ENCODE results near the gene CENPT. TPM values are rescaled to one million over a fixed set of nuclear protein-coding genes. Genes with fewer than 3 reads are reported as not detected.

CENPT gene
- 19.9 to 28.0 TPM (median 26.0 TPM) in 5 replicates for total RNA-seq (2022; extraction: Qiagen RNA extraction)

GRCh38 chr16:67847064-67847861 is at the start of gene CENPT:
Gene CENPT (minus strand): TSS chr16:67847693. CDS start chr16:67833859, 13,834 bp downstream.

GRCh38 chr16:67892899-67893742 is 45.6 kb upstream of the CENPT start, which contains the start of gene PSKH1:
Gene PSKH1 (plus strand): TSS chr16:67893254. CDS start chr16:67908750, 15,496 bp downstream.

GRCh38 chr16:67884684-67885083 is 37.2 kb upstream of the CENPT start, which contains the start of gene NRN1L:
Gene NRN1L (plus strand): TSS chr16:67884885. CDS start chr16:67884904, 19 bp downstream.

GRCh38 chr16:67872631-67873434 is 25.3 kb upstream of the CENPT start, which contains the start of gene EDC4:
Gene EDC4 (plus strand): TSS chr16:67873052. CDS start chr16:67873262, 210 bp downstream.

GRCh38 chr16:67846320-67847063 is 1.0 kb downstream of the CENPT start, which contains the start of gene NUTF2:
Gene NUTF2 (plus strand): TSS chr16:67846933. CDS start chr16:67865131, 18,198 bp downstream.

GRCh38 chr16:67841816-67842508 is 5.5 kb downstream of the CENPT start, which contains the start of gene THAP11:
Gene THAP11 (plus strand): TSS chr16:67842320. CDS start chr16:67842555, 235 bp downstream.

GRCh38 chr16:67806428-67807147 is 40.9 kb downstream of the CENPT start, which contains the start of the genes RANBP10 and TSNAXIP1:
Gene RANBP10 (minus strand): TSS chr16:67806560. CDS start chr16:67806536, 24 bp downstream.
Gene TSNAXIP1 (plus strand): TSS chr16:67806889. CDS start chr16:67807150, 261 bp downstream.

Other genes with a start within 250 kb of the CENPT start
- gene CARMIL2, start 202.5 kb downstream of the CENPT start, total RNA-seq (2022; extraction: Qiagen RNA extraction) = 1.5 to 2.6 TPM (median 2.0 TPM) in 5 replicates
- 26.7 to 36.7 TPM (median 33.8 TPM) in 5 replicates for gene ACD, start 187.4 kb downstream of the CENPT start, total RNA-seq (2022; extraction: Qiagen RNA extraction)
- gene PARD6A, start 186.7 kb downstream of the CENPT start, total RNA-seq (2022; extraction: Qiagen RNA extraction) = 1.7 to 2.8 TPM (median 2.2 TPM) in 5 replicates
- gene ENKD1, start 180.9 kb downstream of the CENPT start, total RNA-seq (2022; extraction: Qiagen RNA extraction) = 7.4 to 10.9 TPM (median 9.7 TPM) in 5 replicates
- gene C16orf86, start 180.9 kb downstream of the CENPT start, total RNA-seq (2022; extraction: Qiagen RNA extraction) = 0.06 to 0.14 TPM (median 0.10 TPM) in 3 of 5 replicates, not detected in the others
- gene GFOD2, start 128.4 kb downstream of the CENPT start, total RNA-seq (2022; extraction: Qiagen RNA extraction) = 14.3 to 17.7 TPM (median 16.4 TPM) in 5 replicates
- 6.6 to 10.3 TPM (median 9.8 TPM) in 5 replicates for gene RANBP10, start 41.1 kb downstream of the CENPT start, total RNA-seq (2022; extraction: Qiagen RNA extraction)
- gene TSNAXIP1, start 40.8 kb downstream of the CENPT start, total RNA-seq (2022; extraction: Qiagen RNA extraction) = 0.25 to 0.67 TPM (median 0.52 TPM) in 5 replicates
- gene THAP11, start 5.4 kb downstream of the CENPT start, total RNA-seq (2022; extraction: Qiagen RNA extraction) = 26.2 to 39.1 TPM (median 37.6 TPM) in 5 replicates
- gene NUTF2, start 760 bp downstream of the CENPT start, total RNA-seq (2022; extraction: Qiagen RNA extraction) = 240 to 275 TPM (median 248 TPM) in 5 replicates
- gene EDC4, start 25.4 kb upstream of the CENPT start, total RNA-seq (2022; extraction: Qiagen RNA extraction) = 42.2 to 69.2 TPM (median 59.8 TPM) in 5 replicates
- 0.29 to 0.32 TPM in 2 of 5 replicates, not detected in the others for gene NRN1L, start 37.2 kb upstream of the CENPT start, total RNA-seq (2022; extraction: Qiagen RNA extraction)
- 10.6 to 16.1 TPM (median 14.7 TPM) in 5 replicates for gene PSKH1, start 45.6 kb upstream of the CENPT start, total RNA-seq (2022; extraction: Qiagen RNA extraction)
- 0.63 to 2.0 TPM (median 1.5 TPM) in 5 replicates for gene CTRL, start 84.2 kb upstream of the CENPT start, total RNA-seq (2022; extraction: Qiagen RNA extraction)
- gene PSMB10, start 89.2 kb upstream of the CENPT start, total RNA-seq (2022; extraction: Qiagen RNA extraction) = 37.3 to 47.5 TPM (median 39.7 TPM) in 5 replicates
- gene LCAT, start 96.4 kb upstream of the CENPT start, total RNA-seq (2022; extraction: Qiagen RNA extraction) = 5.3 to 11.1 TPM (median 11.0 TPM) in 5 replicates
- 14.8 to 35.2 TPM (median 27.8 TPM) in 5 replicates for gene SLC12A4, start 120.9 kb upstream of the CENPT start, total RNA-seq (2022; extraction: Qiagen RNA extraction)
- gene DPEP3, start 132.8 kb upstream of the CENPT start, total RNA-seq (2022; extraction: Qiagen RNA extraction) = not detected in 5 replicates
- gene DPEP2, start 151.8 kb upstream of the CENPT start, total RNA-seq (2022; extraction: Qiagen RNA extraction) = not detected in 5 replicates
- not detected in 5 replicates for gene DPEP2NB, start 168.2 kb upstream of the CENPT start, total RNA-seq (2022; extraction: Qiagen RNA extraction)
- 17.1 to 18.0 TPM (median 17.3 TPM) in 5 replicates for gene DDX28, start 175.5 kb upstream of the CENPT start, total RNA-seq (2022; extraction: Qiagen RNA extraction)
- gene DUS2, start 175.6 kb upstream of the CENPT start, total RNA-seq (2022; extraction: Qiagen RNA extraction) = 16.3 to 17.5 TPM (median 17.3 TPM) in 5 replicates
- 12.0 to 17.9 TPM (median 16.5 TPM) in 5 replicates for gene NFATC3, start 237.7 kb upstream of the CENPT start, total RNA-seq (2022; extraction: Qiagen RNA extraction)

Measured in A549 treated with dexamethasone at 1 μM for 4 hours (cell line).